Caki2 (cell line): ENCODE data around the gene DPYSL4. TPM values are rescaled to one million over a fixed set of nuclear protein-coding genes. Genes with fewer than 3 reads are reported as not detected.
"Not testable (repeated sequence)": the region's sequence is repeated elsewhere in the genome, so short reads cannot be mapped to it uniquely, and the experiment has no call there.

Experiments used
- DNase-seq: peaks from one replicate; pipeline ENCODE4 v3.0.0-alpha.2; 2015; ENCODE audit warnings: low read depth
- in situ Hi-C: cut with HindIII; loops from 2 replicates; pipeline ENCODE4 v1.10.0; 2016; ENCODE audit warnings: low sequenced_read_pairs, low pct_unique_long_range_greater_than_20kb, mixed read lengths
- total RNA-seq: library from RNA; depleted of rRNA; stranded (reverse); fragments of >200 nt; shearing (Covaris generic); gene quantifications from 2 replicates; pipeline ENCODE4 v1.2.3, GENCODE V29; 2014; ENCODE audit warnings: low replicate concordance

The DPYSL4 gene
- total RNA-seq, 1 experiment from 2014 or later: 0.14 TPM

GRCh38 chr10:132209978-132210530 is 23.3 kb downstream of the DPYSL4 start:
- in situ Hi-C loops: no loop called here
- DNase-seq: no peak

- DNase-seq: no peak
- in situ Hi-C loops: no loop called here
These were observed 24.0 kb downstream of the DPYSL4 start for GRCh38 chr10:132210766-132211165.

GRCh38 chr10:132211246-132211645 is 24.5 kb downstream of the DPYSL4 start:
- DNase-seq: no peak
- in situ Hi-C loops: no loop called here

- DNase-seq: no peak
- in situ Hi-C loops: no loop called here
These were observed 26.1 kb downstream of the DPYSL4 start for GRCh38 chr10:132212816-132213215.

GRCh38 chr10:132213917-132214316 is 27.2 kb downstream of the DPYSL4 start:
- no peak for DNase-seq
- in situ Hi-C loops: no loop called here

GRCh38 chr10:132216441-132216840 is 29.7 kb downstream of the DPYSL4 start:
- DNase-seq, in situ Hi-C loops: not testable (repeated sequence)

GRCh38 chr10:132219486-132219885 is 32.7 kb downstream of the DPYSL4 start:
- in situ Hi-C loops: no loop called here
- DNase-seq: no peak

GRCh38 chr10:132220061-132220460 is 33.3 kb downstream of the DPYSL4 start:
- in situ Hi-C loops: no loop called here
- no peak for DNase-seq

GRCh38 chr10:132220996-132221395 is 34.2 kb downstream of the DPYSL4 start:
- DNase-seq, in situ Hi-C loops: not testable (repeated sequence)

- in situ Hi-C loops: no loop called here
- no peak for DNase-seq
These were observed 36.0 kb downstream of the DPYSL4 start for GRCh38 chr10:132222726-132223125.

GRCh38 chr10:132223156-132223590 is 36.4 kb downstream of the DPYSL4 start:
- in situ Hi-C loops: no loop called here
- peak; percentile 80 for DNase-seq

- no peak for DNase-seq
- in situ Hi-C loops: no loop called here
These were observed 37.0 kb downstream of the DPYSL4 start for GRCh38 chr10:132223611-132224342.

GRCh38 chr10:132224343-132225072 is 37.8 kb downstream of the DPYSL4 start:
- DNase-seq: no peak
- in situ Hi-C loops: no loop called here

GRCh38 chr10:132225073-132225848 is 38.5 kb downstream of the DPYSL4 start:
- in situ Hi-C loops: no loop called here

GRCh38 chr10:132225849-132226205 is 39.1 kb downstream of the DPYSL4 start:
- in situ Hi-C loops: no loop called here

More at GRCh38 chr10:132225073-132225848, 38.5 kb downstream of the DPYSL4 start:
- DNase-seq: no peak

GRCh38 chr10:132226586-132227405 is 40.0 kb downstream of the DPYSL4 start:
- DNase-seq: no peak
- in situ Hi-C loops: no loop called here

More at GRCh38 chr10:132225849-132226205, 39.1 kb downstream of the DPYSL4 start:
- DNase-seq: no peak

- in situ Hi-C loops: no loop called here
These were observed 41.2 kb downstream of the DPYSL4 start for GRCh38 chr10:132227851-132228390.

GRCh38 chr10:132228616-132229015 is 41.9 kb downstream of the DPYSL4 start:
- in situ Hi-C loops: no loop called here
- no peak for DNase-seq

More at GRCh38 chr10:132227851-132228390, 41.2 kb downstream of the DPYSL4 start:
- DNase-seq: no peak
